ENCODE data around the gene WASL.

The WASL gene

GRCh38 chr7:123748734-123749536 is at the start of gene WASL:
WASL (minus strand) TSS chr7:123749003; CDS start chr7:123748734, 269 bp downstream.
- H3K4me2 ChIP-seq (ENCODE audit: low read length) = peak within 1 kb of the TSS; percentile 91
- peak within 1 kb of the TSS; percentile 54 for H2AFZ ChIP-seq (ENCODE audit: low read length)
- H3K4me1 ChIP-seq (ENCODE audit: insufficient read depth, low read length, severe bottlenecking) = peaks cover 46% of the 10 kb centered on the region
- peaks cover 42% of the 10 kb centered on the region for H3K79me2 ChIP-seq (ENCODE audit: insufficient read depth, low read length)
- H3K27ac ChIP-seq (ENCODE audit: low read depth, low read length, poor library complexity, severe bottlenecking) = peak within 1 kb of the TSS; percentile 76
- H3K36me3 ChIP-seq (ENCODE audit: insufficient read depth, low read length) = peaks cover 3% of the 10 kb centered on the region; the same call in 1 of the 2 replicates
- H3K4me3 ChIP-seq (ENCODE audit: low read depth, low read length, poor library complexity, severe bottlenecking) = peak within 1 kb of the TSS; percentile 92
- peak within 1 kb of the TSS; percentile 93 for H3K9ac ChIP-seq (ENCODE audit: low read length)
- no peaks in the 10 kb centered on the region for H3K9me3 ChIP-seq (ENCODE audit: low read length)
- H3K27me3 ChIP-seq (ENCODE audit: insufficient read depth, low read length) = no peaks in the 10 kb centered on the region
- no peak for TF ChIP-seq CTCF (IDR thresholded peaks at IDR 0.05; ENCODE audit: low read length)
- no peak for TF ChIP-seq EZH2 (IDR thresholded peaks at IDR 0.05; ENCODE audit: borderline replicate concordance, low read length)
- H4K20me1 ChIP-seq (ENCODE audit: insufficient read depth, low read length) = 0 out of 2 replicates have a peak, but pooled peaks cover 4% of the 10 kb centered on the region
- no peaks in the 10 kb centered on the region for H3K9me2 ChIP-seq (ENCODE audit: low read depth, low read length)
- H3F3A ChIP-seq (ENCODE audit: insufficient read depth, low read length) = peaks cover 9% of the 10 kb centered on the region; the same call in 1 of the 2 replicates

GRCh38 chr7:123797673-123798531 is 49.1 kb upstream of the WASL start:
- H3K9me2 ChIP-seq (ENCODE audit: low read depth, low read length) = no peaks in the 10 kb centered on the region
- H3K79me2 ChIP-seq (ENCODE audit: insufficient read depth, low read length) = no peaks in the 10 kb centered on the region
- no peaks in the 10 kb centered on the region for H3K9me3 ChIP-seq (ENCODE audit: low read length)
- H3K27me3 ChIP-seq (ENCODE audit: insufficient read depth, low read length) = no peaks in the 10 kb centered on the region
- no peak overlapping the region for H3K9ac ChIP-seq (ENCODE audit: low read length)
- H3F3A ChIP-seq (ENCODE audit: insufficient read depth, low read length) = no peaks in the 10 kb centered on the region
- H3K27ac ChIP-seq (ENCODE audit: low read depth, low read length, poor library complexity, severe bottlenecking) = no peak overlapping the region
- no peak overlapping the region for H3K4me2 ChIP-seq (ENCODE audit: low read length)
- TF ChIP-seq EZH2 (IDR thresholded peaks at IDR 0.05; ENCODE audit: borderline replicate concordance, low read length) = no peak
- TF ChIP-seq CTCF (IDR thresholded peaks at IDR 0.05; ENCODE audit: low read length) = peak; percentile 68
- H3K4me1 ChIP-seq (ENCODE audit: insufficient read depth, low read length, severe bottlenecking) = no peaks in the 10 kb centered on the region
- no peak overlapping the region for H2AFZ ChIP-seq (ENCODE audit: low read length)
- H3K4me3 ChIP-seq (ENCODE audit: low read depth, low read length, poor library complexity, severe bottlenecking) = no peak overlapping the region
- H4K20me1 ChIP-seq (ENCODE audit: insufficient read depth, low read length) = no peaks in the 10 kb centered on the region
- no peaks in the 10 kb centered on the region for H3K36me3 ChIP-seq (ENCODE audit: insufficient read depth, low read length)

GRCh38 chr7:123796568-123796967 is 47.8 kb upstream of the WASL start:
- H3K4me1 ChIP-seq (ENCODE audit: insufficient read depth, low read length, severe bottlenecking) = no peaks in the 10 kb centered on the region
- H3K27ac ChIP-seq (ENCODE audit: low read depth, low read length, poor library complexity, severe bottlenecking) = no peak overlapping the region
- H3K79me2 ChIP-seq (ENCODE audit: insufficient read depth, low read length) = no peaks in the 10 kb centered on the region
- H3K36me3 ChIP-seq (ENCODE audit: insufficient read depth, low read length) = no peaks in the 10 kb centered on the region
- no peaks in the 10 kb centered on the region for H3K27me3 ChIP-seq (ENCODE audit: insufficient read depth, low read length)
- H3K4me3 ChIP-seq (ENCODE audit: low read depth, low read length, poor library complexity, severe bottlenecking) = no peak overlapping the region
- H3K9ac ChIP-seq (ENCODE audit: low read length) = no peak overlapping the region
- H3K9me2 ChIP-seq (ENCODE audit: low read depth, low read length) = no peaks in the 10 kb centered on the region
- H3K4me2 ChIP-seq (ENCODE audit: low read length) = no peak overlapping the region
- H3K9me3 ChIP-seq (ENCODE audit: low read length) = no peaks in the 10 kb centered on the region
- no peaks in the 10 kb centered on the region for H3F3A ChIP-seq (ENCODE audit: insufficient read depth, low read length)
- TF ChIP-seq CTCF (IDR thresholded peaks at IDR 0.05; ENCODE audit: low read length) (no peak), EZH2 (IDR thresholded peaks at IDR 0.05; ENCODE audit: borderline replicate concordance, low read length) (no peak)
- H2AFZ ChIP-seq (ENCODE audit: low read length) = no peak overlapping the region
- no peaks in the 10 kb centered on the region for H4K20me1 ChIP-seq (ENCODE audit: insufficient read depth, low read length)
